ENCODE measurements around the gene BCL2. TPM values are rescaled to one million over a fixed set of nuclear protein-coding genes. Genes with fewer than 3 reads are reported as not detected.
A peak's percentile ranks its signal among the peaks of the same experiment; 100 is the strongest.
"Not testable (repeated sequence)": the region's sequence is repeated elsewhere in the genome, so short reads cannot be mapped to it uniquely, and the experiment has no call there.

The BCL2 gene
- total RNA-seq, 1 donor from 2014 or later: 2.4 TPM

- no peaks in the 10 kb centered on the region for H3K27me3 ChIP-seq (ENCODE audit: control insufficient read depth, insufficient read depth, low read length)
- TF ChIP-seq CTCF (IDR thresholded peaks at IDR 0.05; ENCODE audit: insufficient read depth, low read length, severe bottlenecking): no peak
- DNase-seq (ENCODE audit: low read depth): no peak
- no peaks in the 10 kb centered on the region for H3K36me3 ChIP-seq (ENCODE audit: control insufficient read depth, insufficient read depth, low read length)
- FAIRE-seq: no peak
- no peak overlapping the region for H3K4me3 ChIP-seq (ENCODE audit: low read depth, low read length)
These were observed 116.7 kb downstream of the BCL2 start for GRCh38 chr18:63202828-63203227.

- H3K4me3 ChIP-seq (ENCODE audit: low read depth, low read length); H3K27me3 ChIP-seq (ENCODE audit: control insufficient read depth, insufficient read depth, low read length); DNase-seq (ENCODE audit: low read depth); H3K36me3 ChIP-seq (ENCODE audit: control insufficient read depth, insufficient read depth, low read length); FAIRE-seq: not testable (repeated sequence)
These were observed 118.1 kb downstream of the BCL2 start for GRCh38 chr18:63201456-63201855.

GRCh38 chr18:63199743-63200241 is 119.8 kb downstream of the BCL2 start:
- Histone ChIP-seq H3K4me3 (ENCODE audit: low read depth, low read length) (no peak overlapping the region), H3K27me3 (ENCODE audit: control insufficient read depth, insufficient read depth, low read length) (no peaks in the 10 kb centered on the region), H3K36me3 (ENCODE audit: control insufficient read depth, insufficient read depth, low read length) (no peaks in the 10 kb centered on the region)
- no peak for DNase-seq (ENCODE audit: low read depth)
- no peak for FAIRE-seq
- no peak for TF ChIP-seq CTCF (IDR thresholded peaks at IDR 0.05; ENCODE audit: insufficient read depth, low read length, severe bottlenecking)

GRCh38 chr18:63198868-63199742 is 120.5 kb downstream of the BCL2 start:
- no peak for DNase-seq (ENCODE audit: low read depth)
- TF ChIP-seq CTCF (IDR thresholded peaks at IDR 0.05; ENCODE audit: insufficient read depth, low read length, severe bottlenecking): no peak
- no peaks in the 10 kb centered on the region for H3K27me3 ChIP-seq (ENCODE audit: control insufficient read depth, insufficient read depth, low read length)
- no peaks in the 10 kb centered on the region for H3K36me3 ChIP-seq (ENCODE audit: control insufficient read depth, insufficient read depth, low read length)
- FAIRE-seq: peak; percentile 99
- H3K4me3 ChIP-seq (ENCODE audit: low read depth, low read length): no peak overlapping the region

- Histone ChIP-seq H3K27me3 (ENCODE audit: control insufficient read depth, insufficient read depth, low read length) (no peaks in the 10 kb centered on the region), H3K36me3 (ENCODE audit: control insufficient read depth, insufficient read depth, low read length) (no peaks in the 10 kb centered on the region), H3K4me3 (ENCODE audit: low read depth, low read length) (no peak overlapping the region)
- TF ChIP-seq CTCF (IDR thresholded peaks at IDR 0.05; ENCODE audit: insufficient read depth, low read length, severe bottlenecking): no peak
- FAIRE-seq: no peak
- DNase-seq (ENCODE audit: low read depth): no peak
These were observed 121.3 kb downstream of the BCL2 start for GRCh38 chr18:63198098-63198760.

GRCh38 chr18:63197246-63197869 is 122.2 kb downstream of the BCL2 start:
- Histone ChIP-seq H3K4me3 (ENCODE audit: low read depth, low read length) (no peak overlapping the region), H3K27me3 (ENCODE audit: control insufficient read depth, insufficient read depth, low read length) (no peaks in the 10 kb centered on the region), H3K36me3 (ENCODE audit: control insufficient read depth, insufficient read depth, low read length) (no peaks in the 10 kb centered on the region)
- FAIRE-seq (no peak), DNase-seq (ENCODE audit: low read depth) (no peak)
- TF ChIP-seq CTCF (IDR thresholded peaks at IDR 0.05; ENCODE audit: insufficient read depth, low read length, severe bottlenecking): no peak

All from bronchial epithelial cell (primary cell).